Tibial nerve (tissue), 4 donors: Measurements from ENCODE around the gene FOLR3. TPM values are rescaled to one million over a fixed set of nuclear protein-coding genes. Genes with fewer than 3 reads are reported as not detected.
"Not testable (repeated sequence)": the region's sequence is repeated elsewhere in the genome, so short reads cannot be mapped to it uniquely, and the experiment has no call there.

Experiments used
- DNase-seq, 2 donors: peaks; one replicate each; pipeline ENCODE4 v3.0.0-alpha.2; 2019; ENCODE audit warnings: low spot score in 2 of 2
- H3K27ac ChIP-seq, 4 donors: fragments of 200-600 bp; sonication (generic) in 3 of 4; one replicate each; pipeline ENCODE4 v1.5.1; 2017 to 2019; ENCODE audit warnings: mild to moderate bottlenecking in 1 of 4
- H3K27me3 ChIP-seq, 2 donors: fragments of 200-600 bp; sonication (generic) in 1 of 2; one replicate each; pipeline versions ENCODE4 v1.5.1 to v1.6.0; 2017 to 2019
- H3K36me3 ChIP-seq, 3 donors: fragments of 200-600 bp; sonication (generic); one replicate each; pipeline ENCODE4 v1.5.1; 2018 to 2019
- H3K4me1 ChIP-seq, 4 donors: fragments of 200-600 bp; sonication (generic) in 3 of 4; one replicate each; pipeline ENCODE4 v1.5.1; 2017 to 2019
- H3K4me3 ChIP-seq, 4 donors: fragments of 200-600 bp; sonication (generic) in 3 of 4; one replicate each; pipeline ENCODE4 v1.5.1; 2017 to 2019; ENCODE audit warnings: mild to moderate bottlenecking in 1 of 4, moderate library complexity in 1 of 4
- H3K9me3 ChIP-seq, 4 donors: fragments of 200-600 bp; sonication (generic) in 3 of 4; one replicate each; pipeline ENCODE4 v1.5.1; 2017 to 2019
- CTCF ChIP-seq, 5 experiments: fragments of 200-600 bp in 3 of 5; fragments of 450-650 bp in 2 of 5; sonication (generic) in 3 of 5; IDR thresholded peaks; one replicate each; pipeline ENCODE4 v1.5.1; 2016 to 2019; ENCODE audit warnings: antibody characterized with exemption in 5 of 5, mild to moderate bottlenecking in 3 of 5, moderate library complexity in 2 of 5
- EP300 ChIP-seq, 2 donors: sonication (generic); formaldehyde crosslinking; IDR thresholded peaks; one replicate each; pipeline ENCODE4 v1.6.1; 2017; ENCODE audit warnings: antibody characterized with exemption in 2 of 2, mild to moderate bottlenecking in 1 of 2
- POLR2A ChIP-seq, 2 donors: fragments of 450-650 bp; IDR thresholded peaks; one replicate each; pipeline ENCODE4 v1.6.1; 2017; ENCODE audit warnings: antibody characterized with exemption in 2 of 2, mild to moderate bottlenecking in 2 of 2, moderate library complexity in 2 of 2
- WGBS, 2 donors: methylation state at CpG; one replicate each; pipeline ENCODE4 v1.1.5; 2018; 5-methylcytosine and 5-hydroxymethylcytosine counted together
- total RNA-seq, 4 donors: library from RNA; depleted of rRNA; stranded (reverse); fragments of >200 nt; gene quantifications; one replicate each; pipeline ENCODE4 v1.1.0, GENCODE V29; 2016

FOLR3 gene
- total RNA-seq, 4 donors from 2014 or later: 0.63 TPM; not detected in 3

GRCh38 chr11:72150882-72151281 is 15.4 kb downstream of the FOLR3 start:
- H3K9me3 ChIP-seq: no peaks in the 10 kb centered on the region
- no peak overlapping the region for H3K4me3 ChIP-seq
- H3K36me3 ChIP-seq: no peaks in the 10 kb centered on the region
- H3K4me1 ChIP-seq: no peaks in the 10 kb centered on the region
- TF ChIP-seq CTCF (IDR thresholded peaks at IDR 0.05): no peak
- no peak for TF ChIP-seq EP300 (IDR thresholded peaks at IDR 0.05)
- no peak for TF ChIP-seq POLR2A (IDR thresholded peaks at IDR 0.05)
- H3K27me3 ChIP-seq: no peaks in the 10 kb centered on the region
- no peak for DNase-seq
- 63 to 83% methylated on average over 4 of the region's 4 CpGs for WGBS, 2 donors
- H3K27ac ChIP-seq: no peak overlapping the region

GRCh38 chr11:72153874-72154273 is 18.3 kb downstream of the FOLR3 start:
- not testable (repeated sequence) for H3K27ac ChIP-seq, DNase-seq, H3K4me3 ChIP-seq, H3K9me3 ChIP-seq, H3K4me1 ChIP-seq, H3K27me3 ChIP-seq, H3K36me3 ChIP-seq
- 75 to 81% methylated on average over 6 of the region's 6 CpGs for WGBS, 2 donors

GRCh38 chr11:72154816-72155215 is 19.3 kb downstream of the FOLR3 start:
- no peak for DNase-seq
- Histone ChIP-seq H3K9me3 (no peaks in the 10 kb centered on the region), H3K36me3 (no peaks in the 10 kb centered on the region), H3K27me3 (no peaks in the 10 kb centered on the region), H3K4me1 (no peaks in the 10 kb centered on the region), H3K4me3 (no peak overlapping the region), H3K27ac (no peak overlapping the region)
- TF ChIP-seq POLR2A (IDR thresholded peaks at IDR 0.05) (no peak), EP300 (IDR thresholded peaks at IDR 0.05) (no peak), CTCF (IDR thresholded peaks at IDR 0.05) (no peak)
- WGBS, 2 donors: 94 to 98% methylated on average over 3 of the region's 3 CpGs

GRCh38 chr11:72155751-72156150 is 20.2 kb downstream of the FOLR3 start:
- no peak overlapping the region for H3K4me3 ChIP-seq
- no peak for DNase-seq
- no peaks in the 10 kb centered on the region for H3K36me3 ChIP-seq
- 86 to 95% methylated on average over 4 of the region's 4 CpGs for WGBS, 2 donors
- H3K4me1 ChIP-seq: no peaks in the 10 kb centered on the region
- H3K9me3 ChIP-seq: no peaks in the 10 kb centered on the region
- no peaks in the 10 kb centered on the region for H3K27me3 ChIP-seq
- no peak for TF ChIP-seq POLR2A (IDR thresholded peaks at IDR 0.05)
- TF ChIP-seq CTCF (IDR thresholded peaks at IDR 0.05): no peak
- H3K27ac ChIP-seq: no peak overlapping the region

GRCh38 chr11:72157131-72157530 is 21.6 kb downstream of the FOLR3 start:
- H3K27ac ChIP-seq: no peak overlapping the region
- DNase-seq: no peak
- no peaks in the 10 kb centered on the region for H3K9me3 ChIP-seq
- WGBS, 2 donors: 77 to 79% methylated on average over 4 of the region's 4 CpGs
- no peaks in the 10 kb centered on the region for H3K4me1 ChIP-seq
- no peaks in the 10 kb centered on the region for H3K27me3 ChIP-seq
- H3K36me3 ChIP-seq: no peaks in the 10 kb centered on the region
- H3K4me3 ChIP-seq: no peak overlapping the region
- TF ChIP-seq EP300 (IDR thresholded peaks at IDR 0.05): no peak
- TF ChIP-seq CTCF (IDR thresholded peaks at IDR 0.05): no peak
- no peak for TF ChIP-seq POLR2A (IDR thresholded peaks at IDR 0.05)

GRCh38 chr11:72160319-72160718 is 24.8 kb downstream of the FOLR3 start:
- DNase-seq: no peak
- no peaks in the 10 kb centered on the region for H3K36me3 ChIP-seq
- H3K4me1 ChIP-seq: no peaks in the 10 kb centered on the region
- H3K27me3 ChIP-seq: no peaks in the 10 kb centered on the region
- H3K9me3 ChIP-seq: no peaks in the 10 kb centered on the region
- H3K27ac ChIP-seq: no peak overlapping the region
- no peak overlapping the region for H3K4me3 ChIP-seq
- 79 to 81% methylated on average over 2 of the region's 2 CpGs for WGBS, 2 donors
- TF ChIP-seq POLR2A (IDR thresholded peaks at IDR 0.05) (no peak), CTCF (IDR thresholded peaks at IDR 0.05) (no peak), EP300 (IDR thresholded peaks at IDR 0.05) (no peak)
